Measurements from ENCODE around the gene MAMDC4. TPM values are rescaled to one million over a fixed set of nuclear protein-coding genes. Genes with fewer than 3 reads are reported as not detected.
"Not testable (repeated sequence)": the region's sequence is repeated elsewhere in the genome, so short reads cannot be mapped to it uniquely, and the experiment has no call there.

The MAMDC4 gene
- total RNA-seq, 1 donor from 2014 or later: 3.2 TPM

- no peak for TF ChIP-seq CTCF (IDR thresholded peaks at IDR 0.05)
- TF ChIP-seq POLR2A (IDR thresholded peaks at IDR 0.05): no peak
- TF ChIP-seq POLR2AphosphoS5 (IDR thresholded peaks at IDR 0.05; ENCODE audit: insufficient read depth in 1 of 2, low read depth in 1 of 2): no peak
- no peak overlapping the region for H3K27ac ChIP-seq
- DNase-seq (ENCODE audit: extremely low spot score in 2 of 2): no peak
- no peak overlapping the region for H3K4me3 ChIP-seq
- peaks cover 26% of the 10 kb centered on the region for H3K4me1 ChIP-seq
- peaks cover 7% of the 10 kb centered on the region for H3K27me3 ChIP-seq
- no peaks in the 10 kb centered on the region for H3K9me3 ChIP-seq
- H3K36me3 ChIP-seq: peaks cover 0 to 16% of the 10 kb centered on the region in 2 donors
- intact Hi-C loops (cut with DNase I): no loop called here
These were observed 13.6 kb upstream of the MAMDC4 start for GRCh38 chr9:136838314-136839228.

- DNase-seq (ENCODE audit: extremely low spot score in 2 of 2): no peak
- intact Hi-C loops (cut with DNase I): no loop called here
These were observed 12.7 kb upstream of the MAMDC4 start for GRCh38 chr9:136839229-136840139.

GRCh38 chr9:136840140-136840876 is 11.8 kb upstream of the MAMDC4 start:
- Histone ChIP-seq H3K27ac (no peak overlapping the region), H3K27me3 (peaks cover 10% of the 10 kb centered on the region), H3K4me3 (no peak overlapping the region), H3K9me3 (no peaks in the 10 kb centered on the region), H3K4me1 (peaks cover 38% of the 10 kb centered on the region), H3K36me3 (peaks cover 0 to 16% of the 10 kb centered on the region in 2 donors)
- TF ChIP-seq POLR2AphosphoS5 (IDR thresholded peaks at IDR 0.05; ENCODE audit: insufficient read depth in 1 of 2, low read depth in 1 of 2): no peak
- no peak for TF ChIP-seq CTCF (IDR thresholded peaks at IDR 0.05)
- no peak for TF ChIP-seq POLR2A (IDR thresholded peaks at IDR 0.05)
- intact Hi-C loops (cut with DNase I): no loop called here
- DNase-seq (ENCODE audit: extremely low spot score in 2 of 2): no peak

More at GRCh38 chr9:136839229-136840139, 12.7 kb upstream of the MAMDC4 start:
- no peak overlapping the region for H3K27ac ChIP-seq
- H3K4me1 ChIP-seq: peaks cover 34% of the 10 kb centered on the region
- peaks cover 0 to 16% of the 10 kb centered on the region in 2 donors for H3K36me3 ChIP-seq
- no peaks in the 10 kb centered on the region for H3K9me3 ChIP-seq
- TF ChIP-seq CTCF (IDR thresholded peaks at IDR 0.05) (no peak), POLR2AphosphoS5 (IDR thresholded peaks at IDR 0.05; ENCODE audit: insufficient read depth in 1 of 2, low read depth in 1 of 2) (no peak), POLR2A (IDR thresholded peaks at IDR 0.05) (no peak)
- no peak overlapping the region for H3K4me3 ChIP-seq
- peaks cover 8% of the 10 kb centered on the region for H3K27me3 ChIP-seq

- no peak overlapping the region for H3K27ac ChIP-seq
- no peak for DNase-seq (ENCODE audit: extremely low spot score in 2 of 2)
- H3K4me3 ChIP-seq: no peak overlapping the region
- H3K9me3 ChIP-seq: no peaks in the 10 kb centered on the region
- intact Hi-C loops (cut with DNase I): no loop called here
- TF ChIP-seq POLR2AphosphoS5 (IDR thresholded peaks at IDR 0.05; ENCODE audit: insufficient read depth in 1 of 2, low read depth in 1 of 2) (no peak), CTCF (IDR thresholded peaks at IDR 0.05) (no peak), POLR2A (IDR thresholded peaks at IDR 0.05) (no peak)
- H3K27me3 ChIP-seq: peaks cover 17% of the 10 kb centered on the region
- H3K4me1 ChIP-seq: peaks cover 44% of the 10 kb centered on the region
- H3K36me3 ChIP-seq: peaks cover 0 to 16% of the 10 kb centered on the region in 2 donors
These were observed 11.1 kb upstream of the MAMDC4 start for GRCh38 chr9:136840877-136841645.

- DNase-seq (ENCODE audit: extremely low spot score in 2 of 2); H3K9me3 ChIP-seq; H3K27ac ChIP-seq; intact Hi-C loops (cut with DNase I): not testable (repeated sequence)
- Histone ChIP-seq H3K36me3 (peaks cover 0 to 16% of the 10 kb centered on the region in 2 donors), H3K27me3 (peaks cover 21% of the 10 kb centered on the region), H3K4me3 (peak overlapping the region; percentile 40 to 56), H3K4me1 (peaks cover 49% of the 10 kb centered on the region)
These were observed 10.3 kb upstream of the MAMDC4 start for GRCh38 chr9:136841646-136842379.
